ENCODE measurements around the gene DLGAP5. TPM values are rescaled to one million over a fixed set of nuclear protein-coding genes. Genes with fewer than 3 reads are reported as not detected.

The DLGAP5 gene
- total RNA-seq, 1 experiment from 2014 or later, result 118 TPM

DNA sequence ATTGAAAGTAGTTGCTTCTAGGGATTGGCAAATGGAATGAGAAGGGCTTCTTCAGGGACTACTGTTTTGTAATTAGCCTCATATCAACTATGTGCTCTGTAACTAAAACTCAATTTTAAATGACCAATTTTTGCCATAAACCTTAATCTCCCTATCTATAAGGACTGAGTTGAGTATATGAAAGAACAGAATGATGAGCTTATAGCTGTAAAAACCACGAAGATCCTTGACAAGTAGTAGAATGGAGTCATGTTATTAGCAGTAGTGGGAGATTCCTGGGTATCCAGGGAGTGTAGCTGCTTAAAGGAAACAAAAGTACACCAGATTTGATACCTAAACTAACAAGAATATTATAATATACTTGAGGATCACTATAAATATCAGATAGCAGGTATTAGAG lies 34.3 kb downstream of the DLGAP5 start:
- H3K27me3 Mint-ChIP-seq (ENCODE audit: low read depth), result no peaks in the 10 kb centered on the region
- no peaks in the 10 kb centered on the region for H4K20me1 ChIP-seq (ENCODE audit: control insufficient read depth, insufficient read depth, insufficient read length)
- no peak overlapping the region for H3K4me2 ChIP-seq (ENCODE audit: insufficient read depth, insufficient read length, low read length)
- H3K56ac ChIP-seq (ENCODE audit: insufficient read length, low read depth, low read length), result no peak overlapping the region
- DNase-seq, result no peak
- H3K23ac ChIP-seq (ENCODE audit: insufficient read length, low read depth, low read length), result no peak overlapping the region
- no peak overlapping the region for H3K4ac ChIP-seq (ENCODE audit: low read depth, low read length)
- no peak overlapping the region for H3T11ph ChIP-seq (ENCODE audit: low read length)
- no peaks in the 10 kb centered on the region for H3K9me3 Mint-ChIP-seq
- H4K91ac ChIP-seq (ENCODE audit: insufficient read length, low read depth, low read length), result no peak overlapping the region
- H3K79me2 ChIP-seq (ENCODE audit: insufficient read depth, low read length), result no peaks in the 10 kb centered on the region
- no peak overlapping the region for H2BK5ac ChIP-seq (ENCODE audit: insufficient read length, low read length)
- WGBS (ENCODE audit: extremely low coverage, insufficient read length, low lambda C conversion rate), result no CpG with 5 or more reads among the region's 1 CpG
- peaks cover 44 to 78% (median 73%) of the 10 kb centered on the region in 3 experiments; a peak in 6 of 7 replicates for H3K36me3 Mint-ChIP-seq (ENCODE audit: insufficient read depth in 1 of 3, low read depth in 3 of 3)
- no peak overlapping the region for H4K5ac ChIP-seq (ENCODE audit: insufficient read length, low read depth, low read length)
- H3K18ac ChIP-seq (ENCODE audit: insufficient read length, low read depth, low read length), result no peak overlapping the region
- TF ChIP-seq, protein P1, sequence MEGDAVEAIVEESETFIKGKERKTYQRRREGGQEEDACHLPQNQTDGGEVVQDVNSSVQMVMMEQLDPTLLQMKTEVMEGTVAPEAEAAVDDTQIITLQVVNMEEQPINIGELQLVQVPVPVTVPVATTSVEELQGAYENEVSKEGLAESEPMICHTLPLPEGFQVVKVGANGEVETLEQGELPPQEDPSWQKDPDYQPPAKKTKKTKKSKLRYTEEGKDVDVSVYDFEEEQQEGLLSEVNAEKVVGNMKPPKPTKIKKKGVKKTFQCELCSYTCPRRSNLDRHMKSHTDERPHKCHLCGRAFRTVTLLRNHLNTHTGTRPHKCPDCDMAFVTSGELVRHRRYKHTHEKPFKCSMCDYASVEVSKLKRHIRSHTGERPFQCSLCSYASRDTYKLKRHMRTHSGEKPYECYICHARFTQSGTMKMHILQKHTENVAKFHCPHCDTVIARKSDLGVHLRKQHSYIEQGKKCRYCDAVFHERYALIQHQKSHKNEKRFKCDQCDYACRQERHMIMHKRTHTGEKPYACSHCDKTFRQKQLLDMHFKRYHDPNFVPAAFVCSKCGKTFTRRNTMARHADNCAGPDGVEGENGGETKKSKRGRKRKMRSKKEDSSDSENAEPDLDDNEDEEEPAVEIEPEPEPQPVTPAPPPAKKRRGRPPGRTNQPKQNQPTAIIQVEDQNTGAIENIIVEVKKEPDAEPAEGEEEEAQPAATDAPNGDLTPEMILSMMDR (conservative IDR thresholded peaks at IDR 0.05), result no peak
- no peaks in the 10 kb centered on the region for H3K4me1 Mint-ChIP-seq
- H3K27me3 ChIP-seq (ENCODE audit: insufficient read depth, low read length), result no peaks in the 10 kb centered on the region
- H2BK120ac ChIP-seq (ENCODE audit: low read depth, low read length, poor library complexity, severe bottlenecking), result no peak overlapping the region
- H3K4me3 Mint-ChIP-seq, result no peak overlapping the region
- H3K14ac ChIP-seq (ENCODE audit: insufficient read depth, low read length), result no peak overlapping the region
- H2AK5ac ChIP-seq (ENCODE audit: insufficient read length, low read length), result no peak overlapping the region
- no peaks in the 10 kb centered on the region for H3K9me3 ChIP-seq (ENCODE audit: control insufficient read depth, low read depth, low read length)
- H3K79me1 ChIP-seq (ENCODE audit: insufficient read depth, low read depth, low read length, poor library complexity, severe bottlenecking), result no peaks in the 10 kb centered on the region
- no peaks in the 10 kb centered on the region for H3K23me2 ChIP-seq (ENCODE audit: insufficient read length, low read depth, low read length, poor library complexity, severe bottlenecking)
- no peak overlapping the region for H3K9ac ChIP-seq (ENCODE audit: extremely low read depth, insufficient read length, low read length)
- H3K27ac ChIP-seq (ENCODE audit: insufficient read length, low read depth, low read length), result no peak overlapping the region
- H2BK20ac ChIP-seq (ENCODE audit: low read depth, low read length, poor library complexity, severe bottlenecking), result no peak overlapping the region
- H2BK15ac ChIP-seq (ENCODE audit: low read depth, low read length), result no peak overlapping the region
- H2AFZ ChIP-seq (ENCODE audit: low read length), result no peak overlapping the region
- H3K27ac Mint-ChIP-seq, result no peak overlapping the region
- H4K8ac ChIP-seq (replicated peaks; ENCODE audit: insufficient read length, low read depth, low read length), result no peak overlapping the region
- H3K4me1 ChIP-seq (ENCODE audit: insufficient read depth, low read length), result no peaks in the 10 kb centered on the region
- no peak overlapping the region for H2BK12ac ChIP-seq (ENCODE audit: insufficient read length, low read depth, low read length)

Data from H9 (cell line).